MCF 10A (cell line): ENCODE results near the gene MAP3K4. TPM values are rescaled to one million over a fixed set of nuclear protein-coding genes. Genes with fewer than 3 reads are reported as not detected.

Experiments
- BruUV-seq: library from RNA; stranded (reverse); fragments of 400-500 nt; replicated peaks from 2 replicates; lab custom pipeline; 2021; lab: Mats Ljungman, UMichigan
- CTCF ChIA-PET: fragments of 300-600 bp; sonication (Branson Sonifier 250); formaldehyde crosslinking; extraction: SDS; loops from one replicate; lab custom pipeline; 2021; ENCODE audit warnings: antibody characterized with exemption, inconsistent platforms; lab: Yijun Ruan, JAX
- POLR2A ChIA-PET: fragments of 300-600, 350-650 bp; sonication (Branson Sonifier 250); formaldehyde crosslinking; extraction: SDS; loops from one replicate; lab custom pipeline; 2020; ENCODE audit warnings: antibody characterized with exemption, inconsistent platforms; lab: Yijun Ruan, JAX
- DNase-seq: peaks from one replicate; pipeline ENCODE4 v3.0.0-alpha.2; 2018; ENCODE audit not compliant: unreplicated experiment
- H3K27ac Mint-ChIP-seq: one replicate; pipeline ENCODE4 v1.8.0; 2022; ENCODE audit warnings: mild to moderate bottlenecking, low read depth, mixed read lengths; ENCODE audit not compliant: unreplicated experiment
- H3K27me3 Mint-ChIP-seq: one replicate; pipeline ENCODE4 v1.8.0; 2022; ENCODE audit warnings: mixed read lengths; ENCODE audit not compliant: insufficient read depth, unreplicated experiment
- H3K36me3 Mint-ChIP-seq: one replicate; pipeline ENCODE4 v1.8.0; 2022; ENCODE audit warnings: mild to moderate bottlenecking, moderate library complexity, mixed read lengths; ENCODE audit not compliant: insufficient read depth, unreplicated experiment
- H3K4me1 Mint-ChIP-seq: one replicate; pipeline ENCODE4 v1.8.0; 2022; ENCODE audit warnings: mixed read lengths; ENCODE audit not compliant: insufficient read depth, unreplicated experiment
- H3K4me3 Mint-ChIP-seq: one replicate; pipeline ENCODE4 v1.8.0; 2022; ENCODE audit warnings: mild to moderate bottlenecking, moderate library complexity, mixed read lengths; ENCODE audit not compliant: unreplicated experiment
- H3K9me3 Mint-ChIP-seq: one replicate; pipeline ENCODE4 v1.8.0; 2022; ENCODE audit warnings: mixed read lengths; ENCODE audit not compliant: unreplicated experiment
- intact Hi-C: fragments of 100-400 bp; cut with micrococcal nuclease; formaldehyde crosslinking; loops from 2 replicates; pipeline ENCODE4 v1.14.1; 2022
- total RNA-seq: library from RNA; stranded (reverse); gene quantifications from 2 replicates; pipeline ENCODE4 v1.2.3, GENCODE V29; 2022
- TF ChIP-seq, protein P1 (sequence below): fragments of 200-600 bp; IDR thresholded peaks from one replicate; pipeline ENCODE4 v1.8.0; 2022; ENCODE audit warnings: antibody characterized with exemption, mild to moderate bottlenecking; ENCODE audit not compliant: unreplicated experiment

MAP3K4 gene
- total RNA-seq, 1 experiment from 2014 or later = 38.7 TPM

- no peak overlapping the region for H3K27ac Mint-ChIP-seq
- CTCF ChIA-PET = interaction anchor here (0.6 to 1.2 kb wide), 3 partner anchors 41 to 393 kb away, joined by 3 to 4 read pairs (median 3); no protein-coding TSS in a partner anchor
Measured at GRCh38 chr6:161125591-161125990, 134.0 kb downstream of the MAP3K4 start.

GRCh38 chr6:161127071-161127740 lies 135.6 kb downstream of the MAP3K4 start:
- ChIA-PET POLR2A (interaction anchor here (0.7 kb wide), 1 partner anchor 49 kb away, joined by 4 read pairs; no protein-coding TSS in a partner anchor), CTCF (interaction anchor here (0.6 to 2.3 kb wide), 3 partner anchors 58 to 244 kb away, joined by 3 to 8 read pairs (median 7); no protein-coding TSS in a partner anchor)
- peaks cover 9% of the 10 kb centered on the region for H3K9me3 Mint-ChIP-seq
- DNase-seq = no peak
- no peak overlapping the region for H3K4me3 Mint-ChIP-seq
- no peak overlapping the region for H3K27ac Mint-ChIP-seq
- intact Hi-C loops = no loop called here
- H3K4me1 Mint-ChIP-seq = no peaks in the 10 kb centered on the region
- H3K36me3 Mint-ChIP-seq = peaks cover 20% of the 10 kb centered on the region
- TF ChIP-seq, protein P1, sequence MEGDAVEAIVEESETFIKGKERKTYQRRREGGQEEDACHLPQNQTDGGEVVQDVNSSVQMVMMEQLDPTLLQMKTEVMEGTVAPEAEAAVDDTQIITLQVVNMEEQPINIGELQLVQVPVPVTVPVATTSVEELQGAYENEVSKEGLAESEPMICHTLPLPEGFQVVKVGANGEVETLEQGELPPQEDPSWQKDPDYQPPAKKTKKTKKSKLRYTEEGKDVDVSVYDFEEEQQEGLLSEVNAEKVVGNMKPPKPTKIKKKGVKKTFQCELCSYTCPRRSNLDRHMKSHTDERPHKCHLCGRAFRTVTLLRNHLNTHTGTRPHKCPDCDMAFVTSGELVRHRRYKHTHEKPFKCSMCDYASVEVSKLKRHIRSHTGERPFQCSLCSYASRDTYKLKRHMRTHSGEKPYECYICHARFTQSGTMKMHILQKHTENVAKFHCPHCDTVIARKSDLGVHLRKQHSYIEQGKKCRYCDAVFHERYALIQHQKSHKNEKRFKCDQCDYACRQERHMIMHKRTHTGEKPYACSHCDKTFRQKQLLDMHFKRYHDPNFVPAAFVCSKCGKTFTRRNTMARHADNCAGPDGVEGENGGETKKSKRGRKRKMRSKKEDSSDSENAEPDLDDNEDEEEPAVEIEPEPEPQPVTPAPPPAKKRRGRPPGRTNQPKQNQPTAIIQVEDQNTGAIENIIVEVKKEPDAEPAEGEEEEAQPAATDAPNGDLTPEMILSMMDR = no peak
- no peaks in the 10 kb centered on the region for H3K27me3 Mint-ChIP-seq
- BruUV-seq = no TSS peak

More at GRCh38 chr6:161125591-161125990, 134.0 kb downstream of the MAP3K4 start:
- H3K4me1 Mint-ChIP-seq = no peaks in the 10 kb centered on the region
- no peak for DNase-seq
- TF ChIP-seq, protein P1 = no peak
- no peaks in the 10 kb centered on the region for H3K27me3 Mint-ChIP-seq
- intact Hi-C loops = no loop called here
- no TSS peak for BruUV-seq
- POLR2A ChIA-PET = interaction anchor here (0.7 kb wide), 1 partner anchor 90 kb away, joined by 3 read pairs; no protein-coding TSS in a partner anchor
- H3K36me3 Mint-ChIP-seq = peaks cover 19% of the 10 kb centered on the region
- no peak overlapping the region for H3K4me3 Mint-ChIP-seq
- H3K9me3 Mint-ChIP-seq = peaks cover 13% of the 10 kb centered on the region

DNA sequence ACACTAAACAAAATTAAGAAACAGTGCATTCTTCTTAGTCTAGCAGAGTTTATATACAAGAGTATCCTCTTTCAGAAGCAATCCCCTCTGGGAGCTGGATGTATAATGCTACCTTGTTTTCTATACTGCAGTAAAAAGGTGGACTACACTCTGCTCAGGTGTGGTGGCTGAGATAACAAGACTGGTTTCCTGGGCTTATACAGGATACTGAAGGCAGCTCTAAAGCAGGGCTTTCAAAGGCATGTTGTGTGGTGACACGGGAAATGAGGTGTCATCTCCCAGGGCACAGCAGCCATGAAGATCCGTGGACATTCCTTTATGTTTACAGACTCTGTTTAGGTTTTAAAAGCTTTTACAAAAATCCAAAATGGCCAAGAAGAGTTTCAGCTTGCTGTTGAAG lies 136.7 kb downstream of the MAP3K4 start:
- intact Hi-C loops = no loop called here
- CTCF ChIA-PET = interaction anchor here (0.6 to 2.3 kb wide), 2 partner anchors 14 to 197 kb away, joined by 5 to 8 read pairs; no protein-coding TSS in a partner anchor
- H3K4me1 Mint-ChIP-seq = no peaks in the 10 kb centered on the region
- H3K27me3 Mint-ChIP-seq = no peaks in the 10 kb centered on the region
- peaks cover 9% of the 10 kb centered on the region for H3K9me3 Mint-ChIP-seq
- peaks cover 19% of the 10 kb centered on the region for H3K36me3 Mint-ChIP-seq
- no peak overlapping the region for H3K27ac Mint-ChIP-seq
- no TSS peak for BruUV-seq
- no peak for DNase-seq
- H3K4me3 Mint-ChIP-seq = no peak overlapping the region
- POLR2A ChIA-PET = interaction anchor here (0.7 kb wide), 1 partner anchor 50 kb away, joined by 4 read pairs; no protein-coding TSS in a partner anchor
- TF ChIP-seq, protein P1 = no peak

GRCh38 chr6:161128680-161129196 lies 137.2 kb downstream of the MAP3K4 start:
- TF ChIP-seq, protein P1 = no peak

More at GRCh38 chr6:161128680-161129196, 137.2 kb downstream of the MAP3K4 start:
- no TSS peak for BruUV-seq
- no peaks in the 10 kb centered on the region for H3K27me3 Mint-ChIP-seq
- DNase-seq = peak; percentile 33
- POLR2A ChIA-PET = no interaction called here
- peaks cover 14% of the 10 kb centered on the region for H3K36me3 Mint-ChIP-seq
- H3K4me3 Mint-ChIP-seq = no peak overlapping the region
- no peak overlapping the region for H3K27ac Mint-ChIP-seq
- peaks cover 7% of the 10 kb centered on the region for H3K9me3 Mint-ChIP-seq
- intact Hi-C loops = no loop called here
- CTCF ChIA-PET = interaction anchor here (0.6 kb wide), 1 partner anchor 13 kb away, joined by 5 read pairs; no protein-coding TSS in a partner anchor
- no peaks in the 10 kb centered on the region for H3K4me1 Mint-ChIP-seq
